HG02973 (cell line): ENCODE data around the gene CSGALNACT2.

Experiments
- ATAC-seq: cut with Tn5 transposase; IDR thresholded peaks from one replicate; pipeline ENCODE4 v1.9.1; 2021; ENCODE audit warnings: moderate library complexity; ENCODE audit not compliant: unreplicated experiment

CSGALNACT2 gene

GRCh38 chr10:43111921-43112607 lies 26.2 kb upstream of the CSGALNACT2 start:
- ATAC-seq: no peak

GRCh38 chr10:43112608-43112961 lies 25.7 kb upstream of the CSGALNACT2 start:
- no peak for ATAC-seq

- ATAC-seq: no peak
These were observed 24.8 kb upstream of the CSGALNACT2 start for GRCh38 chr10:43113201-43114087.

GRCh38 chr10:43114088-43114742 lies 24.0 kb upstream of the CSGALNACT2 start:
- ATAC-seq: no peak

- ATAC-seq: no peak
These were observed 23.3 kb upstream of the CSGALNACT2 start for GRCh38 chr10:43114743-43115611.

- ATAC-seq: no peak
These were observed 22.2 kb upstream of the CSGALNACT2 start for GRCh38 chr10:43115881-43116595.

- no peak for ATAC-seq
These were observed 21.6 kb upstream of the CSGALNACT2 start for GRCh38 chr10:43116596-43116995.

- ATAC-seq: no peak
These were observed 21.0 kb upstream of the CSGALNACT2 start for GRCh38 chr10:43117031-43117776.

- ATAC-seq: no peak
These were observed 20.3 kb upstream of the CSGALNACT2 start for GRCh38 chr10:43117777-43118583.

- ATAC-seq: no peak
These were observed 19.4 kb upstream of the CSGALNACT2 start for GRCh38 chr10:43118631-43119415.

GRCh38 chr10:43119416-43120115 lies 18.7 kb upstream of the CSGALNACT2 start:
- ATAC-seq: no peak

- no peak for ATAC-seq
These were observed 17.9 kb upstream of the CSGALNACT2 start for GRCh38 chr10:43120116-43120928.

- peak; percentile 92 for ATAC-seq
These were observed 17.3 kb upstream of the CSGALNACT2 start for GRCh38 chr10:43120929-43121314.

GRCh38 chr10:43121444-43121843 lies 16.8 kb upstream of the CSGALNACT2 start:
- no peak for ATAC-seq

GRCh38 chr10:43122096-43122495 lies 16.1 kb upstream of the CSGALNACT2 start:
- no peak for ATAC-seq

GRCh38 chr10:43122826-43123225 lies 15.4 kb upstream of the CSGALNACT2 start:
- ATAC-seq: no peak
